Measurements from ENCODE around the gene NACA2.
"Not testable (repeated sequence)": the region's sequence is repeated elsewhere in the genome, so short reads cannot be mapped to it uniquely, and the experiment has no call there.

NACA2 gene

GRCh38 chr17:61581611-61582349 is 9.2 kb downstream of the NACA2 start:
- intact Hi-C loops (cut with DNase I): no loop called here
- no peak for DNase-seq

GRCh38 chr17:61580502-61580901 is 10.5 kb downstream of the NACA2 start:
- DNase-seq: no peak
- intact Hi-C loops (cut with DNase I): no loop called here

GRCh38 chr17:61579961-61580360 is 11.1 kb downstream of the NACA2 start:
- intact Hi-C loops (cut with DNase I): no loop called here
- DNase-seq: no peak

DNA sequence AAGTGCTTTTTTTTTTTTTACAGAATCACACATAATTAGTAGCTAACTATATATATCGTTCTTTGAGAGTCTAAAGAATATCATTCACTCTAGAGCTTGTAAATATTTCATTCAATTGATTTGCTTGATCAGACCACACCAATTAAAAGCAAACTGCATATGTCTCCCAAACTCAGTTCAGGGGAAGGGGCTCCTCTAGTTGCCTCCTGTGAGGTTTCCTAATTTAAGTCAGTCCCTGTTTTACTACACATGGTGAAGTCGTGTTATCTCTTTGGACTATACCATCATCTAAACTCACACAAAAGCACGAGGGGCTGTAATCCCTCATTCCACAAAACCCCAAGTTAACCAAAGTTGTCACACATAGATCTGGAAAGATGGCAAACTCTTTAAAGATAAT is 11.7 kb downstream of the NACA2 start:
- no peak for DNase-seq
- intact Hi-C loops (cut with DNase I): no loop called here

- no peak for DNase-seq
- intact Hi-C loops (cut with DNase I): no loop called here
Measured at GRCh38 chr17:61578645-61579044, 12.4 kb downstream of the NACA2 start.

DNA sequence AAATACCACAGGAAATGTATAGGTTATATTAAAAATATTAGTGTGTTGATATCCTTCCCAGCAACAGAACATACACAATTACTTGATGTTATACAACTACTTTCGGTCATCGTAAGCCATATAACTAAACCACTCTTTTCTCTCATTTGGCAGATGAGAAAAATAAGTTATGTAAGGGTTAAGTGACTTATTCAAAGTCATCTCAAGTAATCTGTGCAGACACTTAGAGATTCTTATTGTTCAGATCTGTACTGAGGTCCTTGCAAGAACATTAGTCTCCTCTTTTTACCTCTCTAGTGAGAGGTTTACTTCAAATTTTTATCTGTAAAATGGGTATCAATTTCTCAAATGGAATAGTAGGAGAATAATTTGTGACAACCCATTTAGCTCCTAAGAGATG is 15.0 kb downstream of the NACA2 start:
- intact Hi-C loops (cut with DNase I): no loop called here
- no peak for DNase-seq

- DNase-seq: no peak
- intact Hi-C loops (cut with DNase I): no loop called here
Measured at GRCh38 chr17:61575352-61575975, 15.6 kb downstream of the NACA2 start.

GRCh38 chr17:61574542-61575351 is 16.3 kb downstream of the NACA2 start:
- DNase-seq: peak in 21 of 42 donors; percentile 4 to 52 (median 19)
- intact Hi-C loops (cut with DNase I): no loop called here

DNA sequence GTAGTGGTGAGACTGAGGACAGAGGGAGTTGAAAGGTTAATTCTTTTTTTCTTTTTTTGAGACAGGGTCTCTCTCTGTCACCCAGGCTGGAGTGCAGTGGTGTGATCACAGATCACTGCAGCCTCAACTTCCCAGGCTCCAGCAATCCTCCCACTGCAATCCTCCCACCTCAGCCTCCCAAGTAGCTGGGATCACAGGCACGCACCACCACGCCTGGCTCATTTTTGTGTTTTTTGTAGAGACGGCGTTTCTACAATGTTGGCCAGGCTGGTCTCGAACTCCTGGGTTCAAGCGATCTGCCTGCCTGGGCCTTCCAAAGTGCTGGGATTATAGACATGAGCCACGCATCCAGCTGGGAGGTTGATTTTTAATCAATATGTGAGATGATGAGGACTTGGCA is 18.5 kb downstream of the NACA2 start:
- DNase-seq; intact Hi-C loops (cut with DNase I): not testable (repeated sequence)

- DNase-seq: no peak
- intact Hi-C loops (cut with DNase I): no loop called here
Measured at GRCh38 chr17:61571624-61572023, 19.4 kb downstream of the NACA2 start.

- intact Hi-C loops (cut with DNase I): no loop called here
- DNase-seq: no peak
Measured at GRCh38 chr17:61570118-61570517, 20.9 kb downstream of the NACA2 start.

- intact Hi-C loops (cut with DNase I); DNase-seq: not testable (repeated sequence)
Measured at GRCh38 chr17:61569525-61569924, 21.5 kb downstream of the NACA2 start.

- no peak for DNase-seq
- intact Hi-C loops (cut with DNase I): no loop called here
Measured at GRCh38 chr17:61568219-61569072, 22.6 kb downstream of the NACA2 start.

DNA sequence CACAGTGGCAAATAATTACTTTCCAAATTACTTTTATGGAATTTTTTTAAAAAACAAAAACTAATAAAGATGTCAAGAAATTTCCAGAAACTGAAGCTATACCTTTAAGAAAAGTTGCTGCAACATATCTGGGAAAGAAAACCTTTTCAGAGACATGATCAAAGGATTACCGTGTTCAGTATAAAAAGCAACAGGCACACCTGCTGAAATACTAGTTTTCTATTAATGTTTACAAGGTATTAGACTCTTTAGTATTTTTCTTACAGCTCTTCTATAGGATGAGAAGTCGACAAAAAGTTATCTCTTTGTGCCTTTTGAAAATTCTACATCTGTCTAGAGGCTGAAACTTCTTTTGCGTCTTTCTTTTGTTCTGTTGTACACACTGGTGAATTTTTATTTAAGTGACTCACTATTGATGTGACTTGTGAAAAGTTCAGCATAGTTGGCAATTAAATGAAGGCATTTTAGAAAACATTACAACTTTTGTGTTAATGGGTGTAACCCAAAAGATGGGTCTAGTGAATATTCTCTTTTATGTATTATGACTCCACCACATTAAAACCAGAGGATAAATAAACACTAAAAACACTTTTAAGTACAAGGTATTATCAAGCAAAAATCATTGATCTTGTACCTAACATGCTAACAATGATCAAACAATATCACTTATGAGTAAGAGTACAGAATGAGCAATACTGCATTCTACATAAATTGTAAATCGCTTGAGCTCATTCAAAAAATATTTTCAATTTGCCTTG is 23.8 kb downstream of the NACA2 start:
- intact Hi-C loops (cut with DNase I): no loop called here
- DNase-seq: no peak

DNA sequence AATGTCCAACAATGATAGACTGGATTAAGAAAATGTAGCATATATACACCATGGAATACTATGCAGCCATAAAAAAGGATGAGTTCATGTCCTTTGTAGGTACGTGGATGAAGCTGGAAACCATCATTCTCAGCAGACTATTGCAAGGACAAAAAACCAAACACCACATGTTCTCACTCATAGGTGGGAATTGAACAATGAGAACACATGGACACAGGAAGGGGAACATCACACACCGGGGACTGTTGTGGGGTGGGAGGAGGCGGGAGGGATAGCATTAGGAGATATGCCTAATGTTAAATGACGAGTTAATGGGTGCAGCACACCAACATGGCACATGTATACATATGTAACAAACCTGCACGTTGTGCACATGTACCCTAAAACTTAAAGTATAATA is 24.6 kb downstream of the NACA2 start:
- DNase-seq; intact Hi-C loops (cut with DNase I): not testable (repeated sequence)

- intact Hi-C loops (cut with DNase I); DNase-seq: not testable (repeated sequence)
Measured at GRCh38 chr17:61565850-61566249, 25.2 kb downstream of the NACA2 start.

DNA sequence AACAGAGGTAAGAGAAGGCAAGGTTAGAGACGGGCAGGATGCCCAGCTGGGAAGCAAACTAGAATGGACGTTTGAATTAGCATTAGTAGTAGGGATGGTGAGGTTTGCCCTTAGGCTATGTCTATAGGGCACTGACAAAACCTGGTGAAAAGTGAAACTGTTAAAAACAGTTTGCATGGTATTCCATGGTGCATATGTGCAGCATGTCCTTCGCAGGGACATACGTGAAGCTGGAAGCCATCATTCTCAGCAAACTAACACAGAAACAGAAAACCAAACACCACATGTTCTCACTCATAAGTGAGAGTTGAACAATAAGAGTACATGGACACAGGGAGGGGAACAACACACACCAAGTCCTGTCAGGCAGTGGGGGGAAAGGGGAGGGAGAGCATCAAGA is 25.8 kb downstream of the NACA2 start:
- no peak for DNase-seq
- intact Hi-C loops (cut with DNase I): no loop called here

GRCh38 chr17:61562287-61562686 is 28.7 kb downstream of the NACA2 start:
- intact Hi-C loops (cut with DNase I): no loop called here
- DNase-seq: no peak

DNA sequence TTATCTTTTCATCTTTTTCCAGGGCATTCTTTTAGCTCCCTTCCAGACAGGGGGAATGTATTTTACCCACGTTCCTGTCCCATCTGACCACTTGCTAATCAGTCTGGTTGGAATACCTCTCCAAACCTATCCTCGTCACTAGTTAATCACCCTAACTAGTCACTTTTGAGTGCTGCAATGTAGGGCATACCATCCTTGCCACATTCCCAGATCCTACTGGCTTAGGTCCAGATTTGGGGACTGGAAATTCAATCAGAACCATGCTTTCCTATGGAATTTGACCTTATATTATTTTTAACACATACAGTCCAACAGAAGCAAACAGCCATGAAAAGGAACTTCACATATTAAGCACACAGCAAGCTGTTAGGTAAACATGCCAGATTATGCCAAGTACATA is 29.7 kb downstream of the NACA2 start:
- intact Hi-C loops (cut with DNase I): no loop called here

More for the DNA sequence above, 29.7 kb downstream of the NACA2 start:
- DNase-seq: no peak

Measured in head of caudate nucleus (tissue), 42 donors.